ENCODE results near the gene SNX14. TPM values are rescaled to one million over a fixed set of nuclear protein-coding genes. Genes with fewer than 3 reads are reported as not detected.

SNX14 gene
- total and polyA plus RNA-seq, 4 donors, result 10.9 to 85.1 (median 81.8) TPM

GRCh38 chr6:85459224-85459901 is 134.3 kb downstream of the SNX14 start:
- Histone ChIP-seq H3K27ac (ENCODE audit: low read depth in 1 of 2, low read length in 2 of 2) (peak overlapping the region; percentile 80 to 95), H3K9me3 (ENCODE audit: control insufficient read depth, low read length) (no peaks in the 10 kb centered on the region), H3K4me1 (ENCODE audit: control insufficient read depth in 1 of 2, insufficient read depth in 2 of 2, low read length in 2 of 2) (peaks cover 2 to 16% of the 10 kb centered on the region in 2 donors), H3K27me3 (ENCODE audit: control insufficient read depth in 1 of 2, insufficient read depth in 2 of 2, low read length in 1 of 2) (no peaks in the 10 kb centered on the region), H3K4me3 (ENCODE audit: low read length in 2 of 2) (no peak overlapping the region), H3K36me3 (ENCODE audit: control insufficient read depth in 1 of 2, insufficient read depth in 2 of 2, low read length in 1 of 2) (no peaks in the 10 kb centered on the region)
- DNase-seq (no peak), ATAC-seq (ENCODE audit: low FRiP score) (no peak)
- intact Hi-C loops (cut with DNase I), result no loop called here
- WGBS, 2 donors, result 2 to 6% methylated on average over 4 of the region's 4 CpGs

GRCh38 chr6:85458782-85459181 is 134.9 kb downstream of the SNX14 start:
- Histone ChIP-seq H3K4me1 (ENCODE audit: control insufficient read depth in 1 of 2, insufficient read depth in 2 of 2, low read length in 2 of 2) (peaks cover 5 to 16% of the 10 kb centered on the region in 2 donors), H3K27ac (ENCODE audit: low read depth in 1 of 2, low read length in 2 of 2) (peak overlapping the region; percentile 80 to 95), H3K9me3 (ENCODE audit: control insufficient read depth, low read length) (no peaks in the 10 kb centered on the region), H3K36me3 (ENCODE audit: control insufficient read depth in 1 of 2, insufficient read depth in 2 of 2, low read length in 1 of 2) (no peaks in the 10 kb centered on the region), H3K4me3 (ENCODE audit: low read length in 2 of 2) (no peak overlapping the region), H3K27me3 (ENCODE audit: control insufficient read depth in 1 of 2, insufficient read depth in 2 of 2, low read length in 1 of 2) (no peaks in the 10 kb centered on the region)
- no peak for ATAC-seq (ENCODE audit: low FRiP score)
- WGBS, 2 donors, result 27 to 32% methylated on average over 3 of the region's 3 CpGs
- no peak for DNase-seq
- intact Hi-C loops (cut with DNase I), result no loop called here

- Histone ChIP-seq H3K27ac (ENCODE audit: low read depth in 1 of 2, low read length in 2 of 2) (peak overlapping the region; percentile 61 to 80), H3K4me1 (ENCODE audit: control insufficient read depth in 1 of 2, insufficient read depth in 2 of 2, low read length in 2 of 2) (peaks cover 5 to 19% of the 10 kb centered on the region in 2 donors), H3K4me3 (ENCODE audit: low read length in 2 of 2) (no peak overlapping the region), H3K9me3 (ENCODE audit: control insufficient read depth, low read length) (no peaks in the 10 kb centered on the region), H3K27me3 (ENCODE audit: control insufficient read depth in 1 of 2, insufficient read depth in 2 of 2, low read length in 1 of 2) (no peaks in the 10 kb centered on the region), H3K36me3 (ENCODE audit: control insufficient read depth in 1 of 2, insufficient read depth in 2 of 2, low read length in 1 of 2) (no peaks in the 10 kb centered on the region)
- intact Hi-C loops (cut with DNase I), result no loop called here
- ATAC-seq (ENCODE audit: low FRiP score), result no peak
- 51 to 56% methylated on average over 2 of the region's 2 CpGs for WGBS, 2 donors
- no peak for DNase-seq
Observed at GRCh38 chr6:85458184-85458583, 135.5 kb downstream of the SNX14 start.

- DNase-seq, result no peak
- no peak for ATAC-seq (ENCODE audit: low FRiP score)
- Histone ChIP-seq H3K27me3 (ENCODE audit: control insufficient read depth in 1 of 2, insufficient read depth in 2 of 2, low read length in 1 of 2) (no peaks in the 10 kb centered on the region), H3K36me3 (ENCODE audit: control insufficient read depth in 1 of 2, insufficient read depth in 2 of 2, low read length in 1 of 2) (no peaks in the 10 kb centered on the region), H3K4me3 (ENCODE audit: low read length in 2 of 2) (no peak overlapping the region), H3K27ac (ENCODE audit: low read depth in 1 of 2, low read length in 2 of 2) (no peak overlapping the region), H3K4me1 (ENCODE audit: control insufficient read depth in 1 of 2, insufficient read depth in 2 of 2, low read length in 2 of 2) (peaks cover 3 to 21% of the 10 kb centered on the region in 2 donors), H3K9me3 (ENCODE audit: control insufficient read depth, low read length) (no peaks in the 10 kb centered on the region)
- 89 to 99% methylated on average over 4 of the region's 4 CpGs for WGBS, 2 donors
- intact Hi-C loops (cut with DNase I), result no loop called here
Observed at GRCh38 chr6:85456782-85457181, 136.9 kb downstream of the SNX14 start.

Other genes starting within 250 kb of the SNX14 start
- gene NT5E, start 143.8 kb downstream of the SNX14 start, total RNA-seq, result 10 to 100 TPM; 63.2 to 68.9 TPM
- gene NT5E, start 143.8 kb downstream of the SNX14 start, polyA plus RNA-seq, result 10 to 100 TPM; 19.7 to 30.6 TPM
- 100 to 1,000 TPM in 1 of 2 donors, 10 to 100 TPM in 1; 96.4 to 119 TPM for gene SYNCRIP, start 49.0 kb upstream of the SNX14 start, total RNA-seq
- gene SYNCRIP, start 49.0 kb upstream of the SNX14 start, polyA plus RNA-seq, result 10 to 100 TPM; 35.2 to 54.0 TPM